Measurements from ENCODE around the gene NUP62. TPM values are rescaled to one million over a fixed set of nuclear protein-coding genes. Genes with fewer than 3 reads are reported as not detected.

NUP62 gene, protein sequence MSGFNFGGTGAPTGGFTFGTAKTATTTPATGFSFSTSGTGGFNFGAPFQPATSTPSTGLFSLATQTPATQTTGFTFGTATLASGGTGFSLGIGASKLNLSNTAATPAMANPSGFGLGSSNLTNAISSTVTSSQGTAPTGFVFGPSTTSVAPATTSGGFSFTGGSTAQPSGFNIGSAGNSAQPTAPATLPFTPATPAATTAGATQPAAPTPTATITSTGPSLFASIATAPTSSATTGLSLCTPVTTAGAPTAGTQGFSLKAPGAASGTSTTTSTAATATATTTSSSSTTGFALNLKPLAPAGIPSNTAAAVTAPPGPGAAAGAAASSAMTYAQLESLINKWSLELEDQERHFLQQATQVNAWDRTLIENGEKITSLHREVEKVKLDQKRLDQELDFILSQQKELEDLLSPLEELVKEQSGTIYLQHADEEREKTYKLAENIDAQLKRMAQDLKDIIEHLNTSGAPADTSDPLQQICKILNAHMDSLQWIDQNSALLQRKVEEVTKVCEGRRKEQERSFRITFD
- 10 to 100 TPM; 34.2 to 57.4 (median 40.9) TPM for total RNA-seq
- total RNA-seq (2013): 46.2 TPM

DNA sequence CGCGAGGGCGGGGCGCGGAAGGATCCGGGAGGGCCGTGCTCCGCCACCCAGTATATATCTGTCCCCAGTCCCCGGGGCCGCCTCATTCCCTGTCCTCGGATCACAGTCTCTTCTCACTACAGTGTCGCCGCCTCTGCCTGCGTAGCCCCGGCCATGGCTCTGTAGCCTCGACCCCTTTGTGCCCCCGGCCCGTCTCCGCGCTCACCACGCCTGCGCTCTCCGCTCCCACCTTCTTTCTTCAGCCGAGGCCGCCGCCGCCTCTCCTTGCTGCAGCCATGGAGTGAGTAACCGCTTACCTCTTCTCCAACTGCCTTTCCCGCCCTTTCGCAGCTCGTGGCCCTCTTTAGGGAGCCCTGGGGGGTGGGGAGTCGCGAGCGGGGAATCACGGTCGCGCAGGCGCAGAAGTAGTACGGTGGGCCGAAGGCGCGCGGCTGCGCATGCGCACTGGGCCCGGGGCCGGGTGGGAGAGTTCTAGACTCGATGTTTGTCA is at the start of gene NUP62, which contains the start of gene ATF5:
NUP62 (minus strand) TSS at position 384 of the 490 bp plus-strand sequence. CDS start 19,697 bp downstream, outside the sequence.
ATF5 (plus strand) TSS at position 85 of the 490 bp plus-strand sequence. CDS start 1,646 bp downstream, outside the sequence.
- ATAC-seq (peak; percentile 51 to 68 (median 55)), DNase-seq (peak; percentile 95 to 96)
- Histone ChIP-seq H3K36me3 (ENCODE audit: control insufficient read depth, insufficient read depth, low read length) (peaks cover 19% of the 10 kb centered on the region), H3K27ac (ENCODE audit: low read length) (peak within 1 kb of the TSS; percentile 91), H3K9me3 (ENCODE audit: control insufficient read depth, insufficient read depth, low read length) (no peaks in the 10 kb centered on the region), H3K4me3 (ENCODE audit: low read length) (peak within 1 kb of the TSS; percentile 97), H3K4me1 (ENCODE audit: control insufficient read depth, insufficient read depth, low read length) (peaks cover 66% of the 10 kb centered on the region), H3K27me3 (ENCODE audit: control insufficient read depth, insufficient read depth, low read length) (no peaks in the 10 kb centered on the region)
- H3K36me3 Mint-ChIP-seq: no peaks in the 10 kb centered on the region
- intact Hi-C loops (cut with micrococcal nuclease): loop anchor here (2.0 kb wide), 1 partner anchor 52 kb away; the partner anchor contains the start of genes AKT1S1 and TBC1D17
- TF ChIP-seq, protein P1, sequence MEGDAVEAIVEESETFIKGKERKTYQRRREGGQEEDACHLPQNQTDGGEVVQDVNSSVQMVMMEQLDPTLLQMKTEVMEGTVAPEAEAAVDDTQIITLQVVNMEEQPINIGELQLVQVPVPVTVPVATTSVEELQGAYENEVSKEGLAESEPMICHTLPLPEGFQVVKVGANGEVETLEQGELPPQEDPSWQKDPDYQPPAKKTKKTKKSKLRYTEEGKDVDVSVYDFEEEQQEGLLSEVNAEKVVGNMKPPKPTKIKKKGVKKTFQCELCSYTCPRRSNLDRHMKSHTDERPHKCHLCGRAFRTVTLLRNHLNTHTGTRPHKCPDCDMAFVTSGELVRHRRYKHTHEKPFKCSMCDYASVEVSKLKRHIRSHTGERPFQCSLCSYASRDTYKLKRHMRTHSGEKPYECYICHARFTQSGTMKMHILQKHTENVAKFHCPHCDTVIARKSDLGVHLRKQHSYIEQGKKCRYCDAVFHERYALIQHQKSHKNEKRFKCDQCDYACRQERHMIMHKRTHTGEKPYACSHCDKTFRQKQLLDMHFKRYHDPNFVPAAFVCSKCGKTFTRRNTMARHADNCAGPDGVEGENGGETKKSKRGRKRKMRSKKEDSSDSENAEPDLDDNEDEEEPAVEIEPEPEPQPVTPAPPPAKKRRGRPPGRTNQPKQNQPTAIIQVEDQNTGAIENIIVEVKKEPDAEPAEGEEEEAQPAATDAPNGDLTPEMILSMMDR (IDR thresholded peaks at IDR 0.05): no peak
- peaks cover 61 to 68% of the 10 kb centered on the region in 2 donors for H3K4me1 Mint-ChIP-seq
- WGBS (ENCODE audit: insufficient coverage): under 1% methylated on average over 48 of the region's 48 CpGs
- peak within 1 kb of the TSS; percentile 97 for H3K27ac Mint-ChIP-seq
- H3K9me3 Mint-ChIP-seq: peaks cover 0 to 5% of the 10 kb centered on the region in 2 donors
- no peaks in the 10 kb centered on the region for H3K27me3 Mint-ChIP-seq (ENCODE audit: low read depth in 2 of 2)
- peak within 1 kb of the TSS; percentile 99 for H3K4me3 Mint-ChIP-seq

DNA sequence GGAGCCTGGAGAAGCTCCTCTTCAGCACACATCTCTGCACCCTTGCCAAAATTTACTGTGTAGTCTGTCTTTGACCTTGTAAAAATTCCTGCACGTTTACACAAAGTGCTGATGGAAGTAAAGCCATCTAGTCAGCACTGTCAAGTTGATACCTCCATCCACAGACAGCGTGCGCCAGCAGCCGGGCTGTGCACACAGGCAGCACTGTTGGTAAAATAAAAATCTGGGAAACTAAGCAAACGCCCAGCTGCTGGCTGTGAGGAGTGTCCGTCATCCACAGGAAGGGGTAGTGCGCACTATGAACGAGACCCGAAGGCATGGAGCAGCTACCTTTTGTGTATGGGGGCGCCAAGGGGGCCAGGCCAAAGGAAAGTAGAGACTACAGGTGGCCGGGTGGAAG is 49.0 kb upstream of the NUP62 start:
- ATAC-seq (no peak), DNase-seq (no peak)
- no peaks in the 10 kb centered on the region for H3K36me3 Mint-ChIP-seq
- WGBS (ENCODE audit: insufficient coverage): 94% methylated on average over 11 of the region's 11 CpGs
- Histone ChIP-seq H3K27me3 (ENCODE audit: control insufficient read depth, insufficient read depth, low read length) (no peaks in the 10 kb centered on the region), H3K36me3 (ENCODE audit: control insufficient read depth, insufficient read depth, low read length) (peaks cover 40% of the 10 kb centered on the region), H3K9me3 (ENCODE audit: control insufficient read depth, insufficient read depth, low read length) (no peaks in the 10 kb centered on the region), H3K4me3 (ENCODE audit: low read length) (no peak overlapping the region), H3K4me1 (ENCODE audit: control insufficient read depth, insufficient read depth, low read length) (peaks cover 1% of the 10 kb centered on the region), H3K27ac (ENCODE audit: low read length) (no peak overlapping the region)
- intact Hi-C loops (cut with micrococcal nuclease): no loop called here
- no peak overlapping the region for H3K4me3 Mint-ChIP-seq
- H3K27ac Mint-ChIP-seq: no peak overlapping the region
- TF ChIP-seq, protein P1 (IDR thresholded peaks at IDR 0.05): no peak
- no peaks in the 10 kb centered on the region for H3K27me3 Mint-ChIP-seq (ENCODE audit: low read depth in 2 of 2)
- peaks cover 0 to 5% of the 10 kb centered on the region in 2 donors for H3K4me1 Mint-ChIP-seq
- no peaks in the 10 kb centered on the region for H3K9me3 Mint-ChIP-seq

DNA sequence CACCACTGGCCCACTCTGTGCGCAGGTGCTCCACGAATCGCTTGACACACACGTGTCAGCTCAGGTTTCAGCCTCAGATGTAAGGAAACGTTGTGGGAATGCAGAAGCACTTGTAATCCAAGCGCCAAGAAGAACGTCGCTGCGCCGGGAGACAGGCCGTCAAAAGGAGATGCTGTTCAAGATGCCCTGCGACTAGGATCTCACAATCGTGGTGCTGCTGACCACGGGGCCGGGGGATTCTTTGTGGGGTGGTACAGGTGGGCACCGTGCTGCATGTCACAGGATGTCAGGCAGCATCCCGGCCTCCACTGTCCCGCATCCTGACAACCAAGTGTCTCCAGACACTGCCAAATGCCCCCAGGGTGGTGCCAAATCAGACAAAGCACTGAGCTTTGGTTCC is 48.6 kb upstream of the NUP62 start:
- DNase-seq (no peak), ATAC-seq (no peak)
- Mint-ChIP-seq H3K4me3 (no peak overlapping the region), H3K4me1 (peaks cover 0 to 4% of the 10 kb centered on the region in 2 donors), H3K9me3 (no peaks in the 10 kb centered on the region), H3K27me3 (ENCODE audit: low read depth in 2 of 2) (no peaks in the 10 kb centered on the region), H3K36me3 (no peaks in the 10 kb centered on the region), H3K27ac (no peak overlapping the region)
- Histone ChIP-seq H3K4me3 (ENCODE audit: low read length) (no peak overlapping the region), H3K27me3 (ENCODE audit: control insufficient read depth, insufficient read depth, low read length) (no peaks in the 10 kb centered on the region), H3K27ac (ENCODE audit: low read length) (no peak overlapping the region), H3K9me3 (ENCODE audit: control insufficient read depth, insufficient read depth, low read length) (no peaks in the 10 kb centered on the region), H3K4me1 (ENCODE audit: control insufficient read depth, insufficient read depth, low read length) (no peaks in the 10 kb centered on the region), H3K36me3 (ENCODE audit: control insufficient read depth, insufficient read depth, low read length) (peaks cover 40% of the 10 kb centered on the region)
- TF ChIP-seq, protein P1 (IDR thresholded peaks at IDR 0.05): no peak
- 95% methylated on average over 18 of the region's 18 CpGs for WGBS (ENCODE audit: insufficient coverage)
- intact Hi-C loops (cut with micrococcal nuclease): no loop called here

Measured in natural killer cell (primary cell).